Ectodermal cell (in vitro differentiated cells): Measurements from ENCODE around the gene PTCD3.

Experiments used
- H3K27ac ChIP-seq: 2 replicates; pipeline ENCODE4 v1.7.0; 2013; ENCODE audit warnings: mild to moderate bottlenecking, low read depth, low read length; ENCODE audit not compliant: insufficient read depth, poor library complexity, severe bottlenecking
- H3K27me3 ChIP-seq: 2 replicates; pipeline ENCODE4 v1.7.0; 2013; ENCODE audit warnings: mild to moderate bottlenecking, low read length; ENCODE audit not compliant: insufficient read depth, control insufficient read depth, poor library complexity, severe bottlenecking
- H3K36me3 ChIP-seq: one replicate; pipeline ENCODE4 v1.7.0; 2013; ENCODE audit warnings: low read length; ENCODE audit not compliant: control insufficient read depth, insufficient read depth
- H3K4me1 ChIP-seq: one replicate; pipeline ENCODE4 v1.7.0; 2013; ENCODE audit warnings: low read length; ENCODE audit not compliant: control insufficient read depth, insufficient read depth
- H3K4me3 ChIP-seq: 2 replicates; pipeline ENCODE4 v1.7.0; 2013; ENCODE audit warnings: low read depth, low read length, control low read depth; ENCODE audit not compliant: insufficient read depth
- H3K9me3 ChIP-seq: 2 replicates; pipeline ENCODE4 v1.7.0; 2013; ENCODE audit warnings: mild to moderate bottlenecking, low read length, moderate library complexity; ENCODE audit not compliant: control insufficient read depth
- WGBS, 2 experiments: methylation state at CpG; one replicate each; pipeline ENCODE4 v1.1.7; 2013; ENCODE audit warnings: missing lambda C conversion rate in 2 of 2; 5-methylcytosine and 5-hydroxymethylcytosine counted together

The PTCD3 gene

DNA sequence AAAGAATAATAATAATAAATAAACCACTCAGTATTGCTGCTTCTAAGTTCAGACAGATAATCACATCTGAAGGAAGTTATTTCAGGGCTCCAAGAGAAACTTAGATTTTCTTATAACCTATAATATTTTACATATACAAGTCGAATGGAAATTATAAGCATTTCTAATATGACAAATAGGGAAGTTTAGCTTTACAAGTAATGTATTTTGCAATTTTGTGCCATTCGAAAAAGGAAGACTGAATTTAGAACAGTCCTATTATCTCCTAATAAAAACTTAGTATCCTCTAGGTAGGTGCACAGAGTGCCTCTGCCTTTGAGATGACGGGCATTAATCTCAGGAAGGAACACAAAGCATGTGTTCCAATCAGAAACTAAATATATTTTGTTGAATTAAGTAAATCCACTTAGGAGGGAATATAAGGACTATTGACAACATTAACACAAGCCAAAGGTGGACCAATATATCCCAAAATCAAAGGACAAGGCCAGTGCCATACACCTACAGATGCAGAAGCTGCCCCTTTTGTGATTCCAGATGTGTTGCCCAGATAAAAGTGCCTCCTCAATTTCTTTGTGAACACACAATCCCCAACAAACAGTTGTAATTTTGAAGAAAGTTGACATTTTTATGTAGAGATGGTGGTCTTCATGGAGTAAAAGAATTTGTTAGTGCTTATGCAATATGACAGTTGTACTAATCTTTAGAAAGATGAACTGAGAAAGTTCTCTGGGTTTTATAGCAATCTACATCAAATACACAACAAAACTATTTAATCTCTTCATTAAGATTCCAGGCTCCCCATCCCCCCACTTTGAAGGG lies 36.6 kb downstream of the PTCD3 start:
- H3K27ac ChIP-seq: no peak overlapping the region
- 100% methylated on average over 1 of the region's 3 CpGs for WGBS, 2 experiments
- peaks cover 40% of the 10 kb centered on the region for H3K36me3 ChIP-seq
- H3K4me3 ChIP-seq: no peak overlapping the region
- no peaks in the 10 kb centered on the region for H3K27me3 ChIP-seq
- H3K4me1 ChIP-seq: no peaks in the 10 kb centered on the region
- no peaks in the 10 kb centered on the region for H3K9me3 ChIP-seq

DNA sequence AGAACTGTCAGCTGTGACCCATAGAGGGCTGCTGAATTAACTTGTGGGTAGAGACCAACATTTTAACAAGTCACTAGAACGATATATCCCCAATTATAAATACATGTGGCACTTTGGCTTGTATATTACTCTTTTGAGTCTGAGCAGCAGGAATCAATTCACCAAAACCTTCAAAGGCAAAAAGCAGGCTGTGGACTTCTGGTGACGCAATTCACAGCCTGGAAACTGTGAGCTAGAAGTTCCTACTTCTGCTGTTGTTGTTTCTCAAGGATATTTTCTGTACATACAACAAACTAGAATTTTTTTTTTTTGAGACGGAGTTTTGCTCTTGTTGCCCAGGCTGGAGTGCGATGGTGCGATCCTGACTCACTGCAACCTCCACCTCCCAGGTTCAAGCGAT lies 37.3 kb downstream of the PTCD3 start:
- Histone ChIP-seq H3K36me3 (peaks cover 39% of the 10 kb centered on the region), H3K4me3 (no peak overlapping the region), H3K27me3 (no peaks in the 10 kb centered on the region), H3K4me1 (no peaks in the 10 kb centered on the region), H3K9me3 (no peaks in the 10 kb centered on the region), H3K27ac (no peak overlapping the region)
- 95 to 98% methylated on average over 6 of the region's 6 CpGs for WGBS, 2 experiments

DNA sequence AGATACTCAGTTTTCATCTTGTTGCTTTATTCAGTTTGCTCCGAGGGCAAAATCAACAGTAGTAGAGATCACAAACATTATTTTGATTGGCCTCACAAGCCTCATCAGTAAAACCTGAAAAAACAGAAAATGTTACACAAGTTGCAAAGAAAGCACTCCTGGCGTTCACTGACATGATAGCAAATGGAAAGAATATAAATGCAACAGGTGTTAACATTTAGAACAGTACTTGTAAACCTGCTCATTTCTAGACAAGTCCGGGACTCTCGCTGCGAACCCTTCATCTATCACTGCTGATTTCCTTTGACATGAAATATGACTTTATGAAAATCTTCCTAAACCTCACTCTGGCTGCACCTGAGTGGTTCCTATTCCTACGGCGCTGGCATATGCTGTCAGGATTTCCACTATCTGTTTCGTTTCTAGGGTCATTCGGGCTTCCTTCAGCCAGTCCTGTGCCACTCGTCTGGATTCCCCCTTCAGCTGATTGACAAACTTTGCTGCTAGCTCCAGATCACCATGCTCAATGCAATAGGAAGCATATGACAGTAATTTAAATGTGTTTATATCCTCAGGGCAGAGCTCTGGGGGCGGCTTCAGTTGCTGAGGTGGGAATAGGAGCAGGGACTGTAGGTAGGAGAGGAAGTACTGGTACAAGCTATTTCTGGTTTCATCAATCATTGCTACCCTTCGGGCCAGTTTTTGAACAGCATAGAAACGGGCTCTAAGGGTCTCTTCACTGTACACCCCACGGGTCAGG lies 38.1 kb downstream of the PTCD3 start:
- peaks cover 31% of the 10 kb centered on the region for H3K36me3 ChIP-seq
- H3K27me3 ChIP-seq: no peaks in the 10 kb centered on the region
- WGBS, 2 experiments: 95 to 96% methylated on average over 14 of the region's 14 CpGs
- no peak overlapping the region for H3K27ac ChIP-seq
- H3K9me3 ChIP-seq: no peaks in the 10 kb centered on the region
- no peak overlapping the region for H3K4me3 ChIP-seq
- H3K4me1 ChIP-seq: no peaks in the 10 kb centered on the region

GRCh38 chr2:86147793-86148192 lies 41.8 kb downstream of the PTCD3 start:
- H3K36me3 ChIP-seq: peaks cover 33% of the 10 kb centered on the region
- H3K9me3 ChIP-seq: no peaks in the 10 kb centered on the region
- H3K27ac ChIP-seq: no peak overlapping the region
- 91 to 93% methylated on average over 2 of the region's 2 CpGs for WGBS, 2 experiments
- H3K4me3 ChIP-seq: no peak overlapping the region
- no peaks in the 10 kb centered on the region for H3K27me3 ChIP-seq
- H3K4me1 ChIP-seq: no peaks in the 10 kb centered on the region

- Histone ChIP-seq H3K36me3 (peaks cover 28% of the 10 kb centered on the region), H3K27me3 (no peaks in the 10 kb centered on the region), H3K4me3 (no peak overlapping the region), H3K27ac (no peak overlapping the region), H3K9me3 (no peaks in the 10 kb centered on the region), H3K4me1 (no peaks in the 10 kb centered on the region)
- WGBS, 2 experiments: 92 to 95% methylated on average over 2 of the region's 2 CpGs
Measured at GRCh38 chr2:86150502-86150901, 44.5 kb downstream of the PTCD3 start.

- Histone ChIP-seq H3K27me3 (no peaks in the 10 kb centered on the region), H3K36me3 (peaks cover 12% of the 10 kb centered on the region), H3K27ac (no peak overlapping the region), H3K9me3 (no peaks in the 10 kb centered on the region), H3K4me3 (no peak overlapping the region), H3K4me1 (no peaks in the 10 kb centered on the region)
- 91 to 96% methylated on average over 2 of the region's 2 CpGs for WGBS, 2 experiments
Measured at GRCh38 chr2:86157009-86157556, 51.0 kb downstream of the PTCD3 start.

DNA sequence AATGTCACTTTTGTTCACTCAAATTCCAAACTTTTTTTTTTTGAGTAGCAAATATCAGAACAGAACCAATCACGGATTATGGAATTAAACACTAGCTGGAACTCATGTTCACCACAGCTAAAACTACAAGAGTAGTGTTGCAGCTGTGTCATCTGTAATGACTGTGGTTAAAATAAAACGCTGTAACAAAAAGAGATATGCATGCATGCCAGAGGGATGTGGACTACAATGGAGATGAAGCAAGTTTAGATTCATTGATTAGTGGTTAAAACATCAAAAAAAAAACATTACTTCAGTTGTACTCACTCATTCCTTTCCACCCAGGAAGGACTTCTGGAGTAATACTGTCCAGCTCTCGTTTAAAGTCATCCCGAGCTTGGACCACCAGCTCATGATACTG lies 52.3 kb downstream of the PTCD3 start:
- Histone ChIP-seq H3K27me3 (no peaks in the 10 kb centered on the region), H3K9me3 (no peaks in the 10 kb centered on the region), H3K36me3 (peaks cover 22% of the 10 kb centered on the region), H3K4me1 (no peaks in the 10 kb centered on the region), H3K27ac (no peak overlapping the region), H3K4me3 (no peak overlapping the region)
- WGBS, 2 experiments: 90 to 100% methylated on average over 4 of the region's 4 CpGs

GRCh38 chr2:86160156-86160952 lies 54.3 kb downstream of the PTCD3 start:
- no peaks in the 10 kb centered on the region for H3K27me3 ChIP-seq
- H3K4me3 ChIP-seq: no peak overlapping the region
- H3K36me3 ChIP-seq: peaks cover 36% of the 10 kb centered on the region
- no peaks in the 10 kb centered on the region for H3K4me1 ChIP-seq
- no peak overlapping the region for H3K27ac ChIP-seq
- 95 to 97% methylated on average over 6 of the region's 6 CpGs for WGBS, 2 experiments
- H3K9me3 ChIP-seq: no peaks in the 10 kb centered on the region

- H3K9me3 ChIP-seq: no peaks in the 10 kb centered on the region
- no peaks in the 10 kb centered on the region for H3K27me3 ChIP-seq
- no peaks in the 10 kb centered on the region for H3K4me1 ChIP-seq
- H3K27ac ChIP-seq: no peak overlapping the region
- peaks cover 8% of the 10 kb centered on the region for H3K36me3 ChIP-seq
- 93 to 97% methylated on average over 3 to 4 of the region's 4 CpGs for WGBS, 2 experiments
- no peak overlapping the region for H3K4me3 ChIP-seq
Measured at GRCh38 chr2:86170449-86170848, 64.4 kb downstream of the PTCD3 start.
